ENCODE measurements around the gene DIRAS2.
"Not testable (repeated sequence)": the region's sequence is repeated elsewhere in the genome, so short reads cannot be mapped to it uniquely, and the experiment has no call there.

The DIRAS2 gene, protein sequence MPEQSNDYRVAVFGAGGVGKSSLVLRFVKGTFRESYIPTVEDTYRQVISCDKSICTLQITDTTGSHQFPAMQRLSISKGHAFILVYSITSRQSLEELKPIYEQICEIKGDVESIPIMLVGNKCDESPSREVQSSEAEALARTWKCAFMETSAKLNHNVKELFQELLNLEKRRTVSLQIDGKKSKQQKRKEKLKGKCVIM

DNA sequence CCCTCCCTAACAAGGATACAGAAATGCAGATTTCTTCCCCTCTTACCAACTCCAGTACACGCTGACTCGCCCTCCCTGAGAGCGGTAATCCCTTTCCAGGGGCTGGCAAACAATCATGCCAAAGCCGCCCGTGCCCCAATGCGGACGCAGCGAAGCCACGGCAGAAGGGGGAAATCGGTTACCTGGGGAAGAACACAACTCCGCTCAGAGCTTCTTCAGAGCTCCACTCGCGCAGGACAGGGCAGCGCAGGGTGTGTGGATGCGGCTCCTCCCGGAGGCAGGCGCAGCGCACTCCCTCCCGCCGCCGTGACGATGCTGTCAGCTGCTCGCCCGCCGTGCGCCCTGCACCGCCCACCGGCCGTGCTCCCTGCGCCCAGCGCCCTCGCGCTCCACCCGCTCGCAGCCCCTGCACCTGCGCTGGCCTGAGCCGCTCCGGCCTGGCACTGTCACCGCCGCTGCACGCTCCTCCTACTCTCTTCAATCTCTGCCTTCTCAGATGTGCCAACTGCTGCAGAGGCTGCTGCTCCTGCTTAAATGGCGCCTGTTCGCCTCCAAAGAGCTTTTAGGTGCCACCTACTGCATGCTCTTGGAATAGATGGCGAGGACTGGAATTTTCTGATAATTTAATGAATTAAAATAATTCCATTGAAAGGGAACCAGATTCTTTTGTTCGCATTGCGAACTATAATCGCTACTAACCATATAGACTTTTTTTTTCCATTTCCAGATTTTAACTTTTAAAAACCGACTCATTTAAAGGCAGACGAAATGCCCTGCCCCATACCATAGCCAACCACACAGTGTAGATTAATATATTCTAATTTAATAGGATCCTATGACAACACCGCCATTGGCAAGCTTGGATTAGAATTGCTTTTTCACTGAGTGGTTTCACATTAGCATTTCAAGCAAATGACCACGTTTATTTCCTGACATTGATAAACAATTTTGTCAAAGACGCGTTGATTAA lies at the start of gene DIRAS2:
Gene DIRAS2 (minus strand): TSS at position 255 of the 970 bp plus-strand sequence. CDS start 28,997 bp downstream, outside the sequence.
- no peak for DNase-seq

- DNase-seq: no peak
These were observed 42.1 kb upstream of the DIRAS2 start for GRCh38 chr9:90684736-90685135.

DNA sequence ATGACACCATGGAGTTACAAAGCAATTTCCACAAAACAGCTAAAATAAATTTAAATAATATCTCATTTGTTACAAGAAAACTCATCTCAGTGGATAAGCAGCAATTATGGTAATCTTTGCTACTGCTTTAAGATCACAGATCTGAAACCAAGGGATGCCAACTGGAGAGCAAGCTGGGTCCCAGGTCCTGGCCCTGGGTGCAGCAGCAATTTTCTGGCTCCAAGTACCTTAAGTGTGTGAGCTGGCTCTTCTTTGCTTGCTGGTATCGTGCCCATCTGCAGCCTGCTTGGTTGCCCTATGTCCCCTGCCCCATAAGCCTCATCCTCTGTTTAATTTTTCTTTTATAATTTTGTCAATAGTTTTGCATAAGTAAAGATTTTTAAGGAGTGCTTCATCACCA lies 41.5 kb upstream of the DIRAS2 start:
- no peak for DNase-seq

DNA sequence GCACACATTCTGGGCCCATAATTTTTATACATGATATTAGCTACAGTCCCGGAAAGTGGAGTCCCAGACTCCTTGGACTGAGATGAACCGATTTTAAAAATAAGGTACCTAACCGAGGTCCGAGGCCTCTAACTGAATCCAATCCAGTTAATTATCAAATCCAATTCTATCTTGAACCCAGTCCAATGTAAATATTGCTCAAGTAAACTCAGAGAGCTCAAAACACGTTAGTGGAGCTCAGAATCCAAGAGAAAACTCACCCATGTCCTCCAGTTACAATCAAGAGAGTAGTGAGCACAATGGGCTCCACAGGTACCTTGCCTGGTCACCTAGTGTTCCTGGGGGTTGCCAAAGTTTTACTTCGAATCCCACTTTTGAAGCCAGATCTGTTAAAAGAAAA lies 37.9 kb upstream of the DIRAS2 start:
- no peak for DNase-seq

- no peak for DNase-seq
These were observed 22.4 kb upstream of the DIRAS2 start for GRCh38 chr9:90665072-90665471.

- peak; percentile 36 for DNase-seq
These were observed 17.2 kb upstream of the DIRAS2 start for GRCh38 chr9:90659650-90660364.

- DNase-seq: no peak
These were observed 16.2 kb upstream of the DIRAS2 start for GRCh38 chr9:90658783-90659182.

GRCh38 chr9:90658181-90658580 lies 15.6 kb upstream of the DIRAS2 start:
- no peak for DNase-seq

- DNase-seq: not testable (repeated sequence)
These were observed 14.3 kb upstream of the DIRAS2 start for GRCh38 chr9:90656876-90657275.

- DNase-seq: no peak
These were observed 8.6 kb upstream of the DIRAS2 start for GRCh38 chr9:90651246-90651645.

DNA sequence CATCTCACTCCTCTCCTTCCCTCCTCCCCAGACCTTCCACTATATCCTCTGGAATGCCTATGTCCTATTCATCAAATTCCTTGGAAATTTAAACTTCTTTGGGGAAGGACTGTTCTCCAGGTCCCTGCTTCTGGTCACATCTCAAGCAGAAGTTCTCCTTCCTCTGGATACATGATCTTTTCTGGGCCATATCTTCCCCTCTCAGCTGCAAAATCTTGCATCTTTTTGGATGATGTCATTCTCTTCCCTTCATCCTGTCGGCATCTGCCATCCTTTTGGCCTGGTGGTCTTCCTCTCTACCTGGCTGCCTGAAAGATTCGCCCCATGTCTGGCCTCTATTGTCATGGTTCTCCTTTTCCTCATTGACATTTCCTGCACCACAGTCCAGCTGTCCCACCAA lies 5.2 kb upstream of the DIRAS2 start:
- DNase-seq: no peak

DNA sequence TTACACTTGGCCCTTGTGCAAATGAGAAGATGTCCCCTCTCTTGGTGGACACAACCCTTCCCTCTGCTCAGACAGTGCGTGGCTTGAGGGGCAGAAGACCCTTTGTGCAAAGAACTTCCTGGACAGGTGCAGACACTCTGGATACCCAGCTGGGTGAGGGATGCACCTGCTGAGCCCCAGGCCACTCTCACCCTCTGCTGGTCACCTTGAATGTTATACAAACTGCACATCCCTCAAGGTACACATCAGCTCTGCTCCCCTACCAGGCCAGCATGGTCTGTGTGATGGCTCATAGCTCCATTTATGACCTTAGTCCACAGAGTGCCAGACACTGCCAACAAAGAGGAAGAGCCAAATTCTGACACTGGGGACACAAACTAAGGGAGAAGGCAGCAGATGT lies 3.1 kb upstream of the DIRAS2 start:
- DNase-seq: no peak

- no peak for DNase-seq
These were observed 638 bp downstream of the DIRAS2 start for GRCh38 chr9:90641884-90642487.

DNA sequence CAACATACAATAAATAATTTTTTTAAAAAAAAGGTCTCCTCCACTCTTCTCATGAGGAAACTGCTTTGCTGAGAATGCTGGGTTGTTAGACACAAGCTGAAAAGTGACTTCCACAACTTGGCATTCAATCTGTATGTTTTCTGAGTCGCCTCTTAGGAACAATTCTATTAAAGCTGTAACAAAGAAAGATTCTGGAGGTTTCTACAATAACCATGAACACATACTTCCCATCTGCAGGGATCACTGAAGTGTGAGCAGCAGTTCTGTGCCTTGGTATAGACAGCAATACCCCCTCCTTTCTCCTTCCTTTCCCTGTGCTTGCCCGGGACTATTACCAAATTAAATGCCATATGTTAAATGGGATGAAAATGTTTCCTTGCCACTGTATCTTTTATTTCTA lies 1.5 kb downstream of the DIRAS2 start:
- no peak for DNase-seq

DNA sequence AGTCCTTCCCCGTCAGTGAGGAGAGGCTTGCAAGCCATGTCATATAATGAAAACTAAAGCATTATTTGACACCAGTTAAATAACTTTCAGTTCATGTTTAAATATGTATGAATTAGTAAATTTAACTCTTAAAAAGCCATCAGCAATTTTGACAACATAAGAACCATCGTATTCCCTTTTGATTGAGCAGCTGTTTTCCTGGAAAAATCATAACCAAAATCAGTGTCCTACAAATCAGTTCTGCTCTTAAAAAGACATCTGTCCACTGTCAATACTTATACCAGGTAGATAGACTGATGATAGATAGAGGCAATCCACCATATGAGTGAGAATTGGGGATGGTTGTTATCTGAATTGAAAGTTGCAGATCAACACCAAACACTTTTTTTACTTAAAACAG lies 2.3 kb downstream of the DIRAS2 start:
- DNase-seq: no peak

GRCh38 chr9:90637626-90638025 lies 5.0 kb downstream of the DIRAS2 start:
- no peak for DNase-seq

DNA sequence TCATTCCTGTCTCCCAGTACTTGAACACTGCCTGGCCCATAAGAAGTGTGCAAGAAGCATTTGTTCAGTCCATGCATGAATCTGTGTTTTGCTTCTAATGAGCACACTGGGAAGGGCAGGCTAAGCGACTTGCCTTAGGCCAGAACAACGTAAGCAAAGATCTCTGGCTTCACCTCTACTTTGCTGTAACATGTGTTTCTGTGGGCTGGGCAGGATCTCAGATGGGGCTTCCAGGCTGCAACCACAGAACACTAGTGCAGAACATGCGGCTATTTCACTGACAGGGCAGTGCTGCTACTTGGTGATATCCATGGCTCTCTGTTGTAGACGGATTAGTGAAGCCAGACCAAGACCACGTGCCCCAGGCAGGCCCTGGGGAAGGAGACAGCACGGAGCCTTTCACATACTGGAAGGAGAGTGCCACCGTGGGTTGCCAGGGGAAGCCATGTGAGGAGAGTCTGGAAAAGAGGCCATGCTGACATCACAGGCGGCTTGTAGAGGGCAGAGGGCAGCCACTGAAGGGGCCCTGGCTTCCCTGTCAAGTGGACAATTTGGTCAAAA lies 9.9 kb downstream of the DIRAS2 start:
- DNase-seq: no peak

GRCh38 chr9:90631964-90632363 lies 10.7 kb downstream of the DIRAS2 start:
- no peak for DNase-seq

GRCh38 chr9:90629991-90630390 lies 12.6 kb downstream of the DIRAS2 start:
- DNase-seq: no peak

DNA sequence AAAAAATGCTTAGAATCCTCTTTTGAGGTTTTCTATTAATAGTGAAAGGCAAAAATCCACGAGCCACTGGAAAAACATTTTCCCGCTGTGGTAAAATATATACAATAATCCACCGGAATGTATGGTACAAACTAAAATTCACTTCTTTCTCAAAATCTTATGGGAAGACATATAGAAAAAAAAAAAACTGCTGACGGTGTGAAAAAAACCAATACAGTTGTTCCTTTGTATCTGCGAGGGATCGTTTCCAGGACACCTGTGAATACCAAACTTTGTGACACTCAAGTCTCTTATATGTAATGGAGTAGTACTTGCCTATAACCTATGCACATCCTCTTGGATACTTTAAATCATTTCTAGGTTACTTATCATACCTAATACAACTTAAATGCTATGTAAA lies 13.3 kb downstream of the DIRAS2 start:
- no peak for DNase-seq

DNA sequence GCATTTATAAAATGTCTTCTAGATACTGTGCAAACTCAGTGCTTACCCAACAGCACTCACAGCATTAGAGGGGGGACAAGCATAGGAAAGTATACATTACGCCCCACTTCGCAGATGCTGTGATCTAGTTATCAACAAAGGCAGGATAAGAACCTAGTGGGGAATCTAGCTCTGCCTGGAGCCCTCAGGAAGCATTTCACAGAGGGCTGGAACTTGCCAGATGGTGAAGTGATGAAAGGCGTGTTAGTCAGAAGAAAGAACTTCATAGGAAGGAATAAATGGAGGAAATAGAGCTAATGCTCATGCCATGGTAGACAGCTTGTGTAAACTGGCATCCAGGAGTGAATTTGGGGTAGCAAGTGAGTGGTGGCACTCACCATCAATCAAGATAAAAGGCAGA lies 25.8 kb downstream of the DIRAS2 start:
- no peak for DNase-seq

DNA sequence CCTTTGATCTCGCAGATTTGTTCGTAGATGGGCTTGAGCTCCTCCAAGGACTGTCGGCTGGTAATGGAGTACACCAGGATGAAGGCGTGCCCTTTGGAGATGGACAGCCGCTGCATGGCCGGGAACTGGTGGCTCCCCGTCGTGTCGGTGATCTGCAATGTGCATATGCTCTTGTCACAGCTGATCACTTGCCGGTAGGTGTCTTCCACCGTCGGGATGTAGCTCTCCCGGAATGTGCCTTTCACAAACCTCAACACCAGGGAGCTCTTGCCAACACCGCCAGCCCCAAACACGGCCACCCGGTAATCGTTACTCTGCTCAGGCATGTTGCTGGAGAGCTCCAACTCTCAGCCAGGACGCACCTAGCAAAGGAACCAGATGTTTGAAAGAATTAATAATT lies 29.1 kb downstream of the DIRAS2 start:
- DNase-seq: no peak

- DNase-seq: no peak
These were observed 29.7 kb downstream of the DIRAS2 start for GRCh38 chr9:90612957-90613356.
